B cell (primary cell): ENCODE data around the gene ICA1.

ENCODE experiments used
- CTCF ChIP-seq: fragments of 200-600 bp; IDR thresholded peaks from one replicate; pipeline ENCODE4 v1.8.0; 2022; ENCODE audit warnings: antibody characterized with exemption, mild to moderate bottlenecking
- EZH2 ChIP-seq: IDR thresholded peaks from 2 replicates; pipeline ENCODE4 v1.6.1; 2012; ENCODE audit warnings: borderline replicate concordance, low read depth, mild to moderate bottlenecking, moderate library complexity, low read length; ENCODE audit not compliant: insufficient read depth, poor library complexity, severe bottlenecking

GRCh38 chr7:8212638-8213037 is 49.3 kb downstream of the ICA1 start:
- no peak for TF ChIP-seq CTCF
- TF ChIP-seq EZH2: no peak
